HCT116 (cell line): ENCODE data around the gene PAOX. TPM values are rescaled to one million over a fixed set of nuclear protein-coding genes. Genes with fewer than 3 reads are reported as not detected.

Experiments used
- ATAC-seq: fragments of 200-7000 bp; cut with Tn5 transposase; 2 replicates; pipeline ENCODE4 v1.9.1; 2020; ENCODE audit warnings: mild to moderate bottlenecking, moderate library complexity
- BruUV-seq: library from RNA; stranded (reverse); fragments of 400-500 nt; replicated peaks from 2 replicates; lab custom pipeline; 2021; lab: Mats Ljungman, UMichigan
- CTCF ChIA-PET: fragments of 300-600 bp; sonication (Branson Sonifier 250); formaldehyde crosslinking; loops from one replicate; lab custom pipeline; 2021; ENCODE audit warnings: antibody characterized with exemption; lab: Charles Lee
- POLR2A ChIA-PET: fragments of 300-600, 350-600 bp; sonication (Branson Sonifier 250); formaldehyde crosslinking; loops from one replicate; lab custom pipeline; 2021; ENCODE audit warnings: antibody characterized with exemption; lab: Charles Lee
- RAD21 ChIA-PET, 2 experiments: fragments of 300-600 bp; sonication (Branson Sonifier 250); formaldehyde crosslinking; loops; one replicate each; lab custom pipeline; 2023; ENCODE audit warnings: low total read pairs in 2 of 2; ENCODE audit not compliant: uncharacterized antibody in 2 of 2, unreplicated experiment in 2 of 2, low non-redundant PET in 1 of 2; lab: Charles Lee
- DNase-seq: peaks from one replicate; pipeline ENCODE4 v3.0.0-alpha.2; 2010; ENCODE audit warnings: low read depth, low spot score
- H2AFZ ChIP-seq: fragments of 200-600 bp; shearing (Covaris generic), sonication (generic); 2 replicates; pipeline ENCODE4 v1.6.1; 2017; ENCODE audit warnings: low read depth, mixed run types, mixed read lengths, antibody characterized with exemption, low read length; ENCODE audit not compliant: poor library complexity, severe bottlenecking
- H3K27ac ChIP-seq: 2 replicates; pipeline ENCODE4 v1.5.1; 2012; ENCODE audit warnings: low read depth, low read length
- H3K27me3 ChIP-seq: fragments of 200-600 bp; sonication (generic); 2 replicates; pipeline ENCODE4 v1.6.1; 2016; ENCODE audit warnings: mixed run types, low read length, mixed read lengths; ENCODE audit not compliant: insufficient read depth
- H3K36me3 ChIP-seq, 2 experiments: fragments of 200-500 bp in 1 of 2; fragments of 200-600 bp in 1 of 2; sonication (Bioruptor generic) in 1 of 2; sonication (generic) in 1 of 2; 2 replicates each; pipeline versions ENCODE4 v1.5.1 to v1.6.1; 2014 to 2016; ENCODE audit warnings: low read length in 2 of 2, inconsistent platforms in 1 of 2, mixed read lengths in 1 of 2, mixed run types in 1 of 2; ENCODE audit not compliant: insufficient read depth in 2 of 2, control insufficient read depth in 1 of 2
- H3K4me1 ChIP-seq, 2 experiments: fragments of 200-600 bp in 1 of 2; sonication (generic) in 1 of 2; 2 replicates each; pipeline versions ENCODE4 v1.5.1 to v1.6.1; 2012 to 2017; ENCODE audit warnings: low read length in 2 of 2, inconsistent platforms in 1 of 2, mild to moderate bottlenecking in 1 of 2, mixed read lengths in 1 of 2, mixed run types in 1 of 2, moderate library complexity in 1 of 2; ENCODE audit not compliant: insufficient read depth in 2 of 2, control insufficient read depth in 1 of 2
- H3K4me2 ChIP-seq: fragments of 200-600 bp; sonication (generic); 2 replicates; pipeline ENCODE4 v1.6.1; 2017; ENCODE audit warnings: mixed run types, low read length, mixed read lengths
- H3K4me3 ChIP-seq, 2 experiments: fragments of 200-600 bp in 1 of 2; sonication (generic) in 1 of 2; replicated peaks in 1 of 2; 2 replicates each; pipeline ENCODE4 v1.5.1; 2011 to 2016; ENCODE audit warnings: low read length in 2 of 2, control low read depth in 1 of 2, low read depth in 1 of 2, mild to moderate bottlenecking in 1 of 2, mixed read lengths in 1 of 2, mixed run types in 1 of 2
- H3K79me2 ChIP-seq: fragments of 200-600 bp; sonication (generic); 2 replicates; pipeline ENCODE4 v1.6.1; 2017; ENCODE audit warnings: mild to moderate bottlenecking, mixed run types, low read length, moderate library complexity, mixed read lengths; ENCODE audit not compliant: insufficient read depth
- H3K9ac ChIP-seq: fragments of 200-600 bp; sonication (generic); 2 replicates; pipeline ENCODE4 v1.6.1; 2016; ENCODE audit warnings: low read length, mixed read lengths
- H3K9me2 ChIP-seq: fragments of 200-600 bp; sonication (generic), shearing (Covaris generic); 2 replicates; pipeline ENCODE4 v1.6.1; 2017; ENCODE audit warnings: mixed run types, mild to moderate bottlenecking, moderate library complexity; ENCODE audit not compliant: insufficient read depth
- H3K9me3 ChIP-seq, 2 experiments: fragments of 200-500 bp in 1 of 2; fragments of 200-600 bp in 1 of 2; sonication (Bioruptor generic) in 1 of 2; sonication (generic) in 1 of 2; 2 replicates each; pipeline ENCODE4 v1.6.1; 2014 to 2017; ENCODE audit warnings: low read length in 2 of 2, mixed read lengths in 2 of 2, inconsistent platforms in 1 of 2, low read depth in 1 of 2, mild to moderate bottlenecking in 1 of 2, mixed run types in 1 of 2, moderate library complexity in 1 of 2; ENCODE audit not compliant: control insufficient read depth in 1 of 2, insufficient read depth in 1 of 2
- H4K20me1 ChIP-seq: fragments of 200-600 bp; sonication (generic), shearing (Covaris generic); 2 replicates; pipeline ENCODE4 v1.6.1; 2017; ENCODE audit warnings: mixed run types, mild to moderate bottlenecking, moderate library complexity; ENCODE audit not compliant: insufficient read depth
- ATF3 ChIP-seq: IDR thresholded peaks from 2 replicates; pipeline ENCODE4 v1.6.1; 2012
- CTCF ChIP-seq, 3 experiments: fragments of 200-600 bp in 1 of 3; sonication (generic) in 1 of 3; IDR thresholded peaks in 2 of 3; conservative IDR thresholded peaks in 1 of 3; 2 replicates each; pipeline ENCODE4 v1.5.1; 2012 to 2017; ENCODE audit warnings: low read depth in 2 of 3, low read length in 2 of 3, antibody characterized with exemption in 1 of 3, borderline replicate concordance in 1 of 3, control low read depth in 1 of 3, mild to moderate bottlenecking in 1 of 3, mixed read lengths in 1 of 3, mixed run types in 1 of 3, moderate library complexity in 1 of 3; ENCODE audit not compliant: insufficient read depth in 1 of 3
- EGR1 ChIP-seq: IDR thresholded peaks from 2 replicates; pipeline ENCODE4 v1.6.1; 2012; ENCODE audit warnings: low read depth
- ELF1 ChIP-seq: IDR thresholded peaks from 2 replicates; pipeline ENCODE4 v1.6.1; 2012; ENCODE audit warnings: low read depth, borderline replicate concordance
- EZH2 ChIP-seq: fragments of 200-600 bp; sonication (generic); IDR thresholded peaks from 2 replicates; pipeline ENCODE4 v1.6.1; 2017; ENCODE audit warnings: antibody characterized with exemption, mixed run types
- FOSL1 ChIP-seq: IDR thresholded peaks from 2 replicates; pipeline ENCODE4 v1.6.1; 2012; ENCODE audit warnings: low read depth
- JUND ChIP-seq: IDR thresholded peaks from 2 replicates; pipeline ENCODE4 v1.6.1; 2012
- MAX ChIP-seq: IDR thresholded peaks from 2 replicates; pipeline ENCODE4 v1.6.1; 2012
- POLR2A ChIP-seq: IDR thresholded peaks from 2 replicates; pipeline ENCODE4 v1.7.0; 2011; ENCODE audit warnings: borderline replicate concordance; ENCODE audit not compliant: insufficient read depth, insufficient read length; ENCODE audit errors: extremely low read depth
- RAD21 ChIP-seq: IDR thresholded peaks from 2 replicates; pipeline ENCODE4 v1.6.1; 2012; ENCODE audit warnings: low read depth, mild to moderate bottlenecking
- REST ChIP-seq: IDR thresholded peaks from 2 replicates; pipeline ENCODE4 v1.6.1; 2012; ENCODE audit warnings: low read depth
- SIN3A ChIP-seq: IDR thresholded peaks from 2 replicates; pipeline ENCODE4 v1.6.1; 2012; ENCODE audit warnings: low read depth
- SP1 ChIP-seq: IDR thresholded peaks from 2 replicates; pipeline ENCODE4 v1.6.1; 2012; ENCODE audit warnings: low read depth
- SRF ChIP-seq: IDR thresholded peaks from 2 replicates; pipeline ENCODE4 v1.6.1; 2012; ENCODE audit warnings: low read depth
- TCF7L2 ChIP-seq: IDR thresholded peaks from 2 replicates; pipeline ENCODE4 v1.7.0; 2011; ENCODE audit warnings: borderline replicate concordance, inconsistent platforms; ENCODE audit not compliant: insufficient read depth, insufficient read length; ENCODE audit errors: extremely low read depth
- YY1 ChIP-seq: IDR thresholded peaks from 2 replicates; pipeline ENCODE4 v1.6.1; 2011; ENCODE audit warnings: low read length, low read depth, moderate library complexity, mild to moderate bottlenecking; ENCODE audit not compliant: insufficient replicate concordance; ENCODE audit errors: extremely low read depth
- intact Hi-C: fragments of 100-400 bp; cut with micrococcal nuclease; formaldehyde crosslinking; loops from 2 replicates; pipeline ENCODE4 v1.10.0; 2022
- total RNA-seq: library from RNA; stranded (reverse); gene quantifications from one replicate; pipeline ENCODE4 v1.2.1, GENCODE V29; 2021; ENCODE audit not compliant: unreplicated experiment

Gene PAOX
- total RNA-seq, 1 experiment from 2014 or later, result 3.5 TPM

DNA sequence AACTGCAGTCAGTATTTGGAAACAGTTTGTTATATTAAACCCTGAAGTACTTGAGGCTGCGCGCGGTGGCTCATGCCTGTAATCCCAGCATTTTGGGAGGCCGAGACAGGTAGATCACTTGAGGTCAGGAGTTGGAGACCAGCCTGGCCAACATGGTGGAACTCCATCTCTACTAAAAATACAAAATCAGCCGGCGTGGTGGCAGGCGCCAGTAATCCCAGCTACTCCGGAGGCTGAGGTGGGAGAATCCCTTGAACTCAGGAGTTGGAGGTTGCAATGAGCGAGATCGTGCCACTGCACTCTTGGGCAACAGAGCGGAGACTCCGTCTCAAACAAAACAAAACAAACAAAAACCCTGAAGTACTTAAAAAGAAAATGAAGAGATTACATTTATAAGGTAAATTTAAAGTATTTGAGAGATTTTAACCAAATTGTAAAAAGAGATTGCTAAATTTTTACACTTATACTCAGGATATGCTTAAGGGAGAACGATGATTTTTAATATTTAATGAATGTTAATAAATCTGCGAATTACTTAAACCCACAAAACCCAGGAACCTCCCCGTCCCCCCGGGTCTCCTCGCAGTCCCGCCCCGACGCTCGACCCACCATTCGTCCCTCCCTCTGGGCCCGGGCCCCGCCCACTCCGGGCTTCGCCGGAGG lies 14.5 kb downstream of the PAOX start (continued):
- TF ChIP-seq YY1, result no peak
- no peak for TF ChIP-seq ATF3
- TF ChIP-seq EGR1, result no peak
- TF ChIP-seq SRF, result no peak
- TF ChIP-seq TCF7L2, result no peak
- no peak for TF ChIP-seq POLR2A
- TF ChIP-seq RAD21, result no peak
- TF ChIP-seq, all 23 proteins: peak for 0

DNA sequence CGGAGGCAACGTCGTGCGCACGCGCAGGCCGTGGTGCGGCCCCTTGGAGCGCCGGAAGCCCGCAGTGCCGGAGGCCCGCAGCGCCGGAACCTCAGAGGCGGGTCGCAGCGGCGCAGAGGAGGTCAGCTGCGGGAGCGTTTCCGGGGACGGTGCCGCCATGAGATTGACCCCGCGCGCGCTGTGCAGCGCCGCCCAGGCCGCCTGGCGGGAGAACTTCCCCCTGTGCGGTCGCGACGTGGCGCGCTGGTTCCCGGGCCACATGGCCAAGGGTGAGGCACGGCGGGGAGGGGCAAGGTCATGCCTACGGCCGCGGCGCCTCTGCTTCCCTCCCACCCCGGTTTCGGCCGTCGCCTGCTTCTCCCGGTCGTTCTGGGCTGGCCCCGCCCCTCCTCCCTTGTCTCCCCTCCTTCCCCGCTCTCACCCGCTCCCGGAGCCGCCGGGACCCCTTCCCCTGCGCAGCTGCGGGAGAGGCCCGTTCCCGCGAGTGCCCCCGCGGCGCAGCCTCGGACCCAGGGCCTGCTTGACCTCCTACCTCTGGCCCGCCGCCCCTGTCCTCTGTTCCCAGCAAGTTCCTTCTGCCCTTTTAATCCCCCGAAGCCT lies 15.1 kb downstream of the PAOX start, which contains the start of gene MTG1:
TSS of gene MTG1 (plus strand) at position 94 of the 600 bp plus-strand sequence. CDS start at position 158, 64 bp downstream.
- CTCF ChIA-PET, result no interaction called here
- H2AFZ ChIP-seq, result no peak within 1 kb of the TSS
- H3K27me3 ChIP-seq, result no peaks in the 10 kb centered on the region
- no TSS peak for BruUV-seq
- peak within 1 kb of the TSS; percentile 81 to 88 for H3K4me3 ChIP-seq
- H3K9me2 ChIP-seq, result no peaks in the 10 kb centered on the region
- intact Hi-C loops, result no loop called here
- H3K79me2 ChIP-seq, result peaks cover 22% of the 10 kb centered on the region
- DNase-seq (peak; percentile 70), ATAC-seq (peak; percentile 95)
- H3K4me2 ChIP-seq, result peak within 1 kb of the TSS; percentile 80
- POLR2A ChIA-PET, result no interaction called here
- peak within 1 kb of the TSS; percentile 80 for H3K27ac ChIP-seq
- peaks cover 3 to 7% of the 10 kb centered on the region in 2 experiments; a peak in 2 of 4 replicates for H3K36me3 ChIP-seq
- H3K9ac ChIP-seq, result peak within 1 kb of the TSS; percentile 95
- no peaks in the 10 kb centered on the region for H3K9me3 ChIP-seq
- RAD21 ChIA-PET, result no interaction called here
- no peaks in the 10 kb centered on the region for H4K20me1 ChIP-seq
- peaks cover 2 to 11% of the 10 kb centered on the region in 2 experiments for H3K4me1 ChIP-seq
- no peak for TF ChIP-seq EGR1
- no peak; the same call in 1 of the 2 replicates for TF ChIP-seq ELF1
- no peak for TF ChIP-seq ATF3
- no peak for TF ChIP-seq FOSL1
- TF ChIP-seq SRF, result peak; percentile 48; the same call in 1 of the 2 replicates
- TF ChIP-seq REST, result no peak
- TF ChIP-seq CTCF (IDR thresholded peaks at IDR 0.05 in 2 of 3, conservative IDR thresholded peaks at IDR 0.05 in 1 of 3; ENCODE audit: borderline replicate concordance in 1 of 3, insufficient read depth in 1 of 3, low read depth in 2 of 3, low read length in 2 of 3), result no peak
- peak; percentile 60; the same call in 1 of the 2 replicates for TF ChIP-seq SIN3A
- no peak; the same call in 1 of the 2 replicates for TF ChIP-seq SP1
- peak; percentile 57 for TF ChIP-seq POLR2A
- peak; percentile 87 for TF ChIP-seq MAX
- TF ChIP-seq JUND, result no peak
- TF ChIP-seq EZH2, result no peak
- peak; percentile 23 for TF ChIP-seq YY1
